K562 (cell line): ENCODE data around the gene ELOVL5. TPM values are rescaled to one million over a fixed set of nuclear protein-coding genes. Genes with fewer than 3 reads are reported as not detected.

Source experiments
- ESRRB ChIP-seq: fragments of 250-450 bp; sonication (Bioruptor Pico); IDR thresholded peaks from 2 replicates; pipeline ENCODE4 v1.5.0; 2020; ENCODE audit warnings: mild to moderate bottlenecking, moderate library complexity, borderline replicate concordance
- ETV5 ChIP-seq: sonication (generic); formaldehyde crosslinking; IDR thresholded peaks from 2 replicates; pipeline ENCODE4 v1.4.0; 2020; ENCODE audit warnings: low read depth, mild to moderate bottlenecking, missing genetic modification reagents
- LARP7 ChIP-seq: fragments of 450-650 bp; IDR thresholded peaks from 2 replicates; pipeline ENCODE4 v1.6.1; 2016
- PHB2 ChIP-seq: fragments of 450-650 bp; IDR thresholded peaks from 2 replicates; pipeline ENCODE4 v1.6.1; 2017; ENCODE audit warnings: low read depth
- ZNF395 ChIP-seq: fragments of 200-800 bp; sonication (Bioruptor generic); IDR thresholded peaks from 2 replicates; pipeline ENCODE4 v1.6.1; 2017; ENCODE audit warnings: missing genetic modification characterization, missing compliant biosample characterization
- ZNF512 ChIP-seq: IDR thresholded peaks from 2 replicates; pipeline ENCODE4 v1.6.1; 2016; ENCODE audit warnings: missing genetic modification characterization, missing compliant biosample characterization
- polyA plus RNA-seq, 8 experiments: library from polyadenylated mRNA; depleted of rRNA in 4 of 8; stranded (reverse) in 5 of 8; unstranded in 3 of 8; fragments of >200 nt; fragmentation: Nextera tagmentation in 2 of 8; fragmentation: Illumina TruSeq in 1 of 8; extraction: Ambion mirVana in 2 of 8; extraction: Trizol in 1 of 8; gene quantifications; 2 replicates each; pipeline versions ENCODE4 v1.2.1 to v1.2.3, GENCODE V29; 2011 to 2014; ENCODE audit warnings: inconsistent platforms in 1 of 8, missing spikeins in 1 of 8
- total RNA-seq, 7 experiments: library from RNA; depleted of rRNA in 6 of 7; stranded (reverse); fragments of >200 nt in 6 of 7; fragmentation: Illumina TruSeq in 2 of 7; extraction: Trizol in 2 of 7; gene quantifications; 2 replicates each; pipeline versions ENCODE4 v1.2.1 to v1.2.3, GENCODE V29; 2011 to 2021; ENCODE audit warnings: low replicate concordance in 1 of 7
- TF ChIP-seq, protein P1 (sequence below): fragments of 450-650 bp; IDR thresholded peaks from 2 replicates; pipeline ENCODE4 v1.7.0; 2016; ENCODE audit warnings: borderline replicate concordance
- TF ChIP-seq, protein P2 (sequence below): fragments of 250-450 bp; sonication (Bioruptor Pico); IDR thresholded peaks from 2 replicates; pipeline ENCODE4 v1.5.0; 2020; ENCODE audit warnings: mild to moderate bottlenecking

ELOVL5 gene
- total and polyA plus RNA-seq, 9 of the 15 experiments (the other 6 are each of a cell fraction or from before 2014, with no cell fraction given), result 70.6 to 245 (median 132) TPM

GRCh38 chr6:53369051-53369450 lies 20.3 kb upstream of the ELOVL5 start (continued):
- TF ChIP-seq, protein P1, sequence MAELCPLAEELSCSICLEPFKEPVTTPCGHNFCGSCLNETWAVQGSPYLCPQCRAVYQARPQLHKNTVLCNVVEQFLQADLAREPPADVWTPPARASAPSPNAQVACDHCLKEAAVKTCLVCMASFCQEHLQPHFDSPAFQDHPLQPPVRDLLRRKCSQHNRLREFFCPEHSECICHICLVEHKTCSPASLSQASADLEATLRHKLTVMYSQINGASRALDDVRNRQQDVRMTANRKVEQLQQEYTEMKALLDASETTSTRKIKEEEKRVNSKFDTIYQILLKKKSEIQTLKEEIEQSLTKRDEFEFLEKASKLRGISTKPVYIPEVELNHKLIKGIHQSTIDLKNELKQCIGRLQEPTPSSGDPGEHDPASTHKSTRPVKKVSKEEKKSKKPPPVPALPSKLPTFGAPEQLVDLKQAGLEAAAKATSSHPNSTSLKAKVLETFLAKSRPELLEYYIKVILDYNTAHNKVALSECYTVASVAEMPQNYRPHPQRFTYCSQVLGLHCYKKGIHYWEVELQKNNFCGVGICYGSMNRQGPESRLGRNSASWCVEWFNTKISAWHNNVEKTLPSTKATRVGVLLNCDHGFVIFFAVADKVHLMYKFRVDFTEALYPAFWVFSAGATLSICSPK, result 0 out of 2 replicates have a peak, but pooled peaks have one; percentile 32
- TF ChIP-seq ZNF512 (tag) (peak; percentile 96), ESRRB (CRISPR knock-in tag) (no peak), LARP7 (peak; percentile 45; the same call in 1 of the 2 replicates), ZNF395 (CRISPR knock-in tag) (no peak), ETV5 (no peak), PHB2 (peak; percentile 39; the same call in 1 of the 2 replicates)
- TF ChIP-seq, protein P2, sequence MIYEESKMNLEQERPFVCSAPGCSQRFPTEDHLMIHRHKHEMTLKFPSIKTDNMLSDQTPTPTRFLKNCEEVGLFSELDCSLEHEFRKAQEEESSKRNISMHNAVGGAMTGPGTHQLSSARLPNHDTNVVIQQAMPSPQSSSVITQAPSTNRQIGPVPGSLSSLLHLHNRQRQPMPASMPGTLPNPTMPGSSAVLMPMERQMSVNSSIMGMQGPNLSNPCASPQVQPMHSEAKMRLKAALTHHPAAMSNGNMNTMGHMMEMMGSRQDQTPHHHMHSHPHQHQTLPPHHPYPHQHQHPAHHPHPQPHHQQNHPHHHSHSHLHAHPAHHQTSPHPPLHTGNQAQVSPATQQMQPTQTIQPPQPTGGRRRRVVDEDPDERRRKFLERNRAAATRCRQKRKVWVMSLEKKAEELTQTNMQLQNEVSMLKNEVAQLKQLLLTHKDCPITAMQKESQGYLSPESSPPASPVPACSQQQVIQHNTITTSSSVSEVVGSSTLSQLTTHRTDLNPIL, result no peak
- TF ChIP-seq, all 486 proteins: peak for 7
